Esophagus muscularis mucosa (tissue), 4 donors: Measurements from ENCODE around the gene ARHGAP23. TPM values are rescaled to one million over a fixed set of nuclear protein-coding genes. Genes with fewer than 3 reads are reported as not detected.

Source experiments
- DNase-seq: peaks from one replicate; pipeline ENCODE4 v3.0.0-alpha.2; 2017; ENCODE audit errors: extremely low spot score
- H3K27ac ChIP-seq, 4 donors: fragments of 200-600 bp; sonication (generic); replicated peaks in 1 of 4; 1 replicate in 3 of 4; 2 replicates in 1 of 4; pipeline ENCODE4 v1.5.1; 2016 to 2019; ENCODE audit warnings: mild to moderate bottlenecking in 1 of 4
- H3K27me3 ChIP-seq, 4 donors: fragments of 200-600 bp; sonication (generic); one replicate each; pipeline versions ENCODE4 v1.5.1 to v1.6.0; 2016 to 2019
- H3K36me3 ChIP-seq, 4 donors: fragments of 200-600 bp; sonication (generic); one replicate each; pipeline ENCODE4 v1.5.1; 2016 to 2019
- H3K4me1 ChIP-seq, 4 donors: fragments of 200-600 bp; sonication (generic); one replicate each; pipeline ENCODE4 v1.5.1; 2016 to 2019
- H3K4me3 ChIP-seq, 4 donors: fragments of 200-600 bp; sonication (generic); 1 replicate in 2 of 4; 2 replicates in 2 of 4; pipeline ENCODE4 v1.5.1; 2016 to 2019; ENCODE audit warnings: mild to moderate bottlenecking in 4 of 4, moderate library complexity in 1 of 4
- H3K9me3 ChIP-seq, 4 donors: fragments of 200-600 bp; sonication (generic); 1 replicate in 3 of 4; 2 replicates in 1 of 4; pipeline ENCODE4 v1.5.1; 2016 to 2019
- CTCF ChIP-seq, 3 experiments: fragments of 200-600 bp in 2 of 3; fragments of 450-650 bp in 1 of 3; sonication (generic) in 2 of 3; IDR thresholded peaks; one replicate each; pipeline ENCODE4 v1.5.1; 2017 to 2019; ENCODE audit warnings: antibody characterized with exemption in 3 of 3, mild to moderate bottlenecking in 2 of 3, moderate library complexity in 1 of 3
- EP300 ChIP-seq: sonication (generic); formaldehyde crosslinking; IDR thresholded peaks from one replicate; pipeline ENCODE4 v1.6.1; 2017; ENCODE audit warnings: antibody characterized with exemption
- POLR2A ChIP-seq: fragments of 450-650 bp; IDR thresholded peaks from one replicate; pipeline ENCODE4 v1.6.1; 2017; ENCODE audit warnings: antibody characterized with exemption, moderate library complexity, mild to moderate bottlenecking, low read depth
- POLR2AphosphoS5 ChIP-seq, 2 donors: sonication (generic); formaldehyde crosslinking; IDR thresholded peaks; one replicate each; pipeline ENCODE4 v1.6.1; 2017; ENCODE audit warnings: antibody characterized with exemption in 2 of 2
- WGBS: methylation state at CpG from one replicate; pipeline ENCODE4 v1.1.5; 2018; 5-methylcytosine and 5-hydroxymethylcytosine counted together
- intact Hi-C: fragments of 100-400 bp; cut with DNase I; formaldehyde crosslinking; loops from one replicate; pipeline ENCODE4 v1.15.1; 2023
- total RNA-seq, 4 donors: library from RNA; depleted of rRNA; stranded (reverse); fragments of >200 nt; gene quantifications; one replicate each; pipeline versions ENCODE4 v1.1.0 to v1.2.1, GENCODE V29; 2016

Gene ARHGAP23
- total RNA-seq, 4 donors from 2014 or later = 58.6 to 150 (median 104) TPM

- H3K27me3 ChIP-seq = peaks cover 0 to 61% (median 0%) of the 10 kb centered on the region in 4 donors
- WGBS = 90% methylated on average over 9 of the region's 9 CpGs
- TF ChIP-seq CTCF (IDR thresholded peaks at IDR 0.05) = no peak
- TF ChIP-seq POLR2AphosphoS5 (IDR thresholded peaks at IDR 0.05) = no peak
- no peak for TF ChIP-seq EP300
- no peak for TF ChIP-seq POLR2A
- H3K4me1 ChIP-seq = no peaks in the 10 kb centered on the region
- H3K27ac ChIP-seq = no peak overlapping the region
- no peaks in the 10 kb centered on the region for H3K36me3 ChIP-seq
- no peak overlapping the region for H3K4me3 ChIP-seq
- H3K9me3 ChIP-seq = no peaks in the 10 kb centered on the region
- intact Hi-C loops = no loop called here
- DNase-seq = no peak
These were observed 110.6 kb downstream of the ARHGAP23 start for GRCh38 chr17:38538906-38539305.

- H3K27me3 ChIP-seq = peaks cover 0 to 61% (median 0%) of the 10 kb centered on the region in 4 donors
- WGBS = 81% methylated on average over 8 of the region's 8 CpGs
- TF ChIP-seq EP300 (no peak), POLR2AphosphoS5 (IDR thresholded peaks at IDR 0.05) (no peak), POLR2A (no peak)
- no peak overlapping the region for H3K27ac ChIP-seq
- H3K4me1 ChIP-seq = no peaks in the 10 kb centered on the region
- no peak overlapping the region for H3K4me3 ChIP-seq
- intact Hi-C loops = no loop called here
- no peaks in the 10 kb centered on the region for H3K9me3 ChIP-seq
- H3K36me3 ChIP-seq = no peaks in the 10 kb centered on the region
- no peak for DNase-seq
These were observed 111.1 kb downstream of the ARHGAP23 start for GRCh38 chr17:38539386-38539785.

DNA sequence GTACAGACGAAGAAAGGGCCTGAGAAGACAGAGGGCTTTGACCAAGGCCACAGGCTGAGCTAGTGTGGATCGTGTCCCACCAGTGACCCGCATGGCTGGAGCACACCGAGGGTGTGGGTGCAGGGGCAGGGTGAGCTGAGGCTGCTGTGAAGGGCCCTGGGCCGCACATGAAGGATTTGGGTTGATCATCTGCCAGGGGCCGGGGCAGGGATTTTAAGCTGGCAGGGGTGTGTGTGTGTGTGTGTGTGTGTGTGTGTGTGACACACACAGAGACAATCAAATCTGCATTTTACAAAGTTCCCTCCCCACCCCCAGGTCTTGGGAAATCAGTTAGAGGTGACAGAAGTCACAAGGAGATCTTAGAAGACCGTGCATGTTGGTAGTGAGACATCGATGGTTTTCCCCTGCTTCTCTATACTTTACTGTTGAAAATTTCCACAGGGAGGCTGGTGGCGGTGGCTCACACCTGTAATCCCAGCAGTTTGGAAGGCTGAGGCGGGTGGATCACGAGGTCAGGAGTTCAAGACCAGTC is 112.3 kb downstream of the ARHGAP23 start:
- Histone ChIP-seq H3K27me3 (peaks cover 0 to 67% (median 0%) of the 10 kb centered on the region in 4 donors), H3K36me3 (no peaks in the 10 kb centered on the region), H3K4me3 (no peak overlapping the region), H3K27ac (no peak overlapping the region), H3K9me3 (no peaks in the 10 kb centered on the region), H3K4me1 (no peaks in the 10 kb centered on the region)
- no peak for TF ChIP-seq CTCF (IDR thresholded peaks at IDR 0.05)
- TF ChIP-seq POLR2A = no peak
- TF ChIP-seq POLR2AphosphoS5 (IDR thresholded peaks at IDR 0.05) = no peak
- TF ChIP-seq EP300 = no peak
- DNase-seq = no peak
- intact Hi-C loops = no loop called here
- WGBS = 82% methylated on average over 11 of the region's 11 CpGs

DNA sequence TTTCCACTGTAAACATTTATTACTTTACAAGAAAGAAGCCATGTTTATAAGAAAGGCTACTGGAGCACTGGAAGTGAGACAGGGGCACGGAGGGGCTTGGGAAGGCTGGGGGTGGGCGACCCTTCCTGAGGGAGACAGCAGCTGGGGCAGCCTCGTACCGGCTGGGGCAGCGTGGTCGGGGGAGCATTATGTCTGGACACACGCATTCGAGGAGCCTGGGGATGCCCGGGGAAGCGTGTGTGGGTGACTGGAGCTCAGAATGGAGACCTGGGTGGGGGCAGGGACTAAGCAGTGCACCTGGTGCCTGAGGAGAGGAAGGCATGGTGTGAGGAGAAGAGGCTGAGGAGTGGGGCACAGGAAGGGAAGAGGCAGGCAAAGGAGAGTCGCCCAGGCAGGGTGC is 113.0 kb downstream of the ARHGAP23 start:
- peaks cover 0 to 67% (median 0%) of the 10 kb centered on the region in 4 donors for H3K27me3 ChIP-seq
- TF ChIP-seq CTCF (IDR thresholded peaks at IDR 0.05) (no peak), POLR2A (no peak), POLR2AphosphoS5 (IDR thresholded peaks at IDR 0.05) (no peak), EP300 (no peak)
- H3K36me3 ChIP-seq = no peaks in the 10 kb centered on the region
- no peaks in the 10 kb centered on the region for H3K4me1 ChIP-seq
- WGBS = 75% methylated on average over 11 of the region's 11 CpGs
- no peak overlapping the region for H3K27ac ChIP-seq
- intact Hi-C loops = no loop called here
- DNase-seq = no peak
- no peak overlapping the region for H3K4me3 ChIP-seq
- H3K9me3 ChIP-seq = no peaks in the 10 kb centered on the region

DNA sequence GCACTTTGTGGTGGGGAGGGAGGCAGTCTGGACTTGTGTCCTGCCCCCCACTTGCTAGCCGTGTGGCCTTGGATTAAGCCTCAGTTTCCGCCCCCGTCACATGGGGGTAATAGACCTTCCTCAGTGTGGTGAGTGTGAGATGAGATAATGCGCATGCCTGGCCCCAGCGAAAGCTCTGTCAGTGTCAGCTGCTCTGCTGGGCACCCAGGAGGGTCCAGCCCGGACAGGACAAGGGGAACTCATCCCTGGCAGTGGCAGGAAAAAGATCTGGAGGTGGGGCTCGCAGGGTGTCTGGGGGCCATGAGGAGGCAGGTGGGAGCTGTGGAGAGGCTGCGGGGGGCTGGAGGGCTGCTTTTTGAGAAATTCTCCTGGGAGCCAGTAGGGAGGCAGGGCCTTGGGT is 114.0 kb downstream of the ARHGAP23 start:
- no peak for TF ChIP-seq EP300
- TF ChIP-seq POLR2A = no peak
- no peak for TF ChIP-seq CTCF (IDR thresholded peaks at IDR 0.05)
- no peak for TF ChIP-seq POLR2AphosphoS5 (IDR thresholded peaks at IDR 0.05)
- H3K9me3 ChIP-seq = no peaks in the 10 kb centered on the region
- DNase-seq = no peak
- H3K4me1 ChIP-seq = no peaks in the 10 kb centered on the region
- intact Hi-C loops = no loop called here
- H3K27ac ChIP-seq = no peak overlapping the region
- H3K36me3 ChIP-seq = no peaks in the 10 kb centered on the region
- no peak overlapping the region for H3K4me3 ChIP-seq
- peaks cover 0 to 65% (median 0%) of the 10 kb centered on the region in 4 donors for H3K27me3 ChIP-seq
- 81% methylated on average over 8 of the region's 8 CpGs for WGBS
